ENCODE data around the gene BOC.

The BOC gene

DNA sequence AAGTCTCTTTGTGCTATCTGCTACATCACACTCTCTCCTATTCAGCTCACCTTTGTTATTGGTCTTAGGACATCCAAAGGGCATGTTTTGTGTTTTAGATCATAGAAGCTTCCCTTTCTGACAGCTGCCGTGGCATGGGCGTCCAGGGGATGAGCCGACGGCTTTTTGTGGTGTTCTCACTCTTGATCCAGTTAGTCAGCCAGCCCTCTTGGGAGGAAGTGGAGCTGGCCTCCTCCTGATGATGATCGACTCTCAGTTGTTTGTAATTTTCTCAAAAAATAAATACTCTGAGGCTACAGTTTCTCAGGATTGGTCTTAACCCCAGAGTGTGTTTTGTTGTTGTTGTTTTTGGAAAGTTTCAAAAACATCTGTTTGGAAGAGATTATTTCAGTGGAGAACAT is 34.4 kb downstream of the BOC start:
- DNase-seq (ENCODE audit: extremely low spot score, insufficient read length, low read depth): no peak
- no peak for FAIRE-seq

DNA sequence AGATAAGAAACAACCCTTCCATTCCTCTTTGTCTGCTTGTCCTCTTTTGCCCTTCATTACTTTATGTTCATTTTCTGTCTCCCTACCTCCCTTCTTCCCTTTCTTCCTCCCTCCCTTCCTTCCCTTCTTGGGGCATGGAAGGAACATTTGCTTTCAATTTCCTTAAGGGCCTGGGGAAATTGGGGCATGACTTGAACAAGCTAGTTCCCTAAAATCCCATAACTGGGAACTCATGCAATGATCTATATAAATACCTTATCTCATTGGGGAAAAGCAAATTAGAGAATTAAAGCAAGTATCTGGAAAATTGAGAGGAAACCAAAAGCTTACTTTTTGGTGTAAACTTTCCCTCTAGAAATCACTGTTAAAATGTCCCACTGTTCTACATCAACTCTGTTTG is 35.7 kb downstream of the BOC start:
- DNase-seq (ENCODE audit: extremely low spot score, insufficient read length, low read depth) (no peak), FAIRE-seq (no peak)

DNA sequence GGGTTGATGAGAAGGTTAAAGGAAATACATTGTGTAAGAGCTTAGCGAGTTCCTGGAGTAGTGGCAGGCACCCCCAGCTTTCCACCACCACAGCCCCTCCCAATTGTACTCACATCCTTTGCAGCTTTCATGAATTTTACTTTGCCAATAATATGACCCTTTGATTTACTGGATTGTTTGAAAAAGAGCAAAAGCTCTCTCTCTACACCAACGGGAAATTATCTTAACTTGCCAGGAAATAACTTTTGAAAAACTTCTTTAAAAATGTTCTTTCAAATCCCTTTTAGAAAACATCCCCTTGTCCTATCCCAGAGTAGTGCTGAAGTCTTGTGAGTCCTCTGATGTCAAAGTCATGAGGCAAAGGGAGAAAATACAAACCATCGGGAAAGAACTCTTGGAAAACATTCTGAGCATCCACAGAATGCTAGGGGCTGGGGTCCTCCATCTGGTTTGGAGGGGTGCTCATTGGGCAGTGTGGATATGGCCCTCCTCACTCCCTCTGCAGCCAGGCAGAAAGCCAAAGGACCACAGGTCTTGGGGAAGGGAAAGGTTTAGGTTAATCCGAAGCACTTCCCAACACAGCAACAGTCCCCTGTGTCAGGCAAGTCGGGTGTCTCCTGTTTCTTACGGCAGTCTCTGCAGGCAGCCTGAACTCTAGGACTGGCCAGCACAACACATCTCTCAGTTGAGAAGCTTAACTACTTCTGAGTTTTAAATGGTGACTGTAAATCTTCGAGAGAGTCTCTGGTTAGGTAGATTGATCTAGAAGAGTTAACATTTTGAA is 36.5 kb downstream of the BOC start:
- no peak for FAIRE-seq
- no peak for DNase-seq (ENCODE audit: extremely low spot score, insufficient read length, low read depth)

DNA sequence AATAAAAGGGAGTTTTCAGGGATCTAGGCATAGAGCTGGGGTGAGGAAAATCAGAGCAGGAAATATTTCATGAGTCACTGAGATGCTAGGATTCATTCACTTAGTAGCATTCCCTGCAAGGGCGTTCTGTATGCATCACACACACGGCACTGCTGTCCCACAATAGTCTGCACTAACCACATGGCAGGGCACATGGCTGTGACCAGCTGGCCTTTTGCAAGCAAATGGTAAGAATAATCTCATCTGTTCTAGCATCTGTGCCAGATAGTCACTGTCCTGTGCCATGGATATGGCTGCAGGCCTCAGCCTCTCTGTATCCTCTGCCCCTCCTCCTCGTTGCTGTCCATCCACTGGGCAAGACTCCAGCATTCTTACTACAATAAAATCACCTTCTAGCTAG is 37.8 kb downstream of the BOC start:
- FAIRE-seq (no peak), DNase-seq (ENCODE audit: extremely low spot score, insufficient read length, low read depth) (no peak)

DNA sequence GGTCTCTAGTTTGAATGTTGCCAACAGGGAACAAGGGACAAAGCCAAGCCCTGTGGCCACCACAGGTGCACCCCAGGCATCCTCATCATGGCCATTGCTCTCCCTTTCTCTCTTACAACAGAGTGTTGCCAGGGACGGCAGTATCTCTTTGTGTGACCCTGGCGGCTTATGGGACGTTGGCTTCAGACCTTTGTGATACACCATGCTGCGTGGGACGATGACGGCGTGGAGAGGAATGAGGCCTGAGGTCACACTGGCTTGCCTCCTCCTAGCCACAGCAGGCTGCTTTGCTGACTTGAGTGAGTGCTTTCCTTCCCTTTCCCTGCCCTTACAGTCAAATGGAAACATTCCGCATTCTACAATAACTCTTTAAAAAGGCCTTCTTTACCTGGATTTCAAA is 38.2 kb downstream of the BOC start:
- FAIRE-seq: no peak
- DNase-seq (ENCODE audit: extremely low spot score, insufficient read length, low read depth): no peak

DNA sequence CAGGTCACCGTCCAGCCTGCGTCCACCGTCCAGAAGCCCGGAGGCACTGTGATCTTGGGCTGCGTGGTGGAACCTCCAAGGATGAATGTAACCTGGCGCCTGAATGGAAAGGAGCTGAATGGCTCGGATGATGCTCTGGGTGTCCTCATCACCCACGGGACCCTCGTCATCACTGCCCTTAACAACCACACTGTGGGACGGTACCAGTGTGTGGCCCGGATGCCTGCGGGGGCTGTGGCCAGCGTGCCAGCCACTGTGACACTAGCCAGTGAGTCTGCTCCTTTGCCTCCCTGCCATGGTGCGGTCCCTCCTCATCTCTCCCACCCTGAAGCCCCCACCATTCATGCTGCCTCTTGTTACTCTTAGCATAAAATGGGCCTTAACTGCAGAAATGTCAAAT is 39.2 kb downstream of the BOC start:
- no peak for DNase-seq (ENCODE audit: extremely low spot score, insufficient read length, low read depth)
- FAIRE-seq: no peak

DNA sequence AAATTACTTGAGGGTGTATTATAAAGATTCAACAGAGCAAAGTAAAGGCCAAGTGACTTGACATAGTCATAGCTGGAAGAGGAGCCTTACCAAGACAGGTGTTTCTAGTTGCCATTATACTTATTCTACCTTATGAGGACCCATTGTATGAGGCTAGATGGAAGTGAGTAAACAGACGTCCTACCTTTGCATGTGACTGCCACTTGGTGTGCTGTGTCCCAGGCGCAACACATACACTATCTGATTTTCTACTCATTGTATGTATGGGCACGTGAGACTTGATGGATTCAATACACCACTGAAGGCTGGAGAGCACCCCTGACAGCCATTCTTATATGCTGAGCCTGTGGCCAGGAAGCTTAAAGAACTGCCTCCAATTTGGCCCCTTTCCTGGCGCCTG is 40.5 kb downstream of the BOC start:
- DNase-seq (ENCODE audit: extremely low spot score, insufficient read length, low read depth) (no peak), FAIRE-seq (no peak)

DNA sequence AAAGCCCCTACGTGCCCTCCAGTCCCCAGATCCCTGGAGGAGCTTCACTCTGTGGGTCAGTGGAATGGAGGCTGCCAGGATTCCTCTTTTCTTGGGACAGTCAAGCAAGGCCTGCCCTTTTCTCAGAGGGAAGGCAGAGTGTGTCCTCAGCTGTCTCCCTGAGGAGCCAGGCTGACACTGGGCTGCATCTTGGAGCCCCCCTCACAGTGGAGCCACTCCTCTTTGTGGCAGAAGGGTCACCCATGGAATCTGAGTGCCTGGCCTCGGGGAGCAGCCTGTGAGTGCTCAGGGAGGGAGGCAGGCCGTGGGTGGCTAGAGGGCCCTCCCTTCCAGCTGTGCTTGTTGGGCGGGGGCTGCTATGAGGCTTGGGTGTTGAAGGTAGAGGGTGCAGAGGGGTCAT is 41.2 kb downstream of the BOC start:
- FAIRE-seq: no peak

DNA sequence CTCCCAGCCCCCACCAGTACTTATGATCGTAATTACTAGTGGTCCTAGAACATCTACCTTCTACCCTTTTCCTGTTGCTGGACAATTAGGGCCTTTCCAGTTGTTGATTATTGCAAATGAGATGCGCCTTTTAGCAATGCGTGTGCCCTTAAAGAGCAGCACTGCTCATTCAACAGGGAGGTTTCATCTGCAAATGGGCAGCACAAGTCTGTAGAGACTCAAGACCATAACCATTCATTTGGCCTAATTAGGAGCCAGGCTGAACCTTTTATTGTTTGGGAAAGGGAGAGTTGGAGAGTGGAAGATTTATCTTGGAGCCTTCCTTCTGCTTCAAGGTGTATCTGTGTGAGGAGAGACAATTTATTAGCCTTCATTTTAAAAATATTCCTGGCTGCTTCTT is 42.3 kb downstream of the BOC start:
- FAIRE-seq (no peak), DNase-seq (ENCODE audit: extremely low spot score, insufficient read length, low read depth) (no peak)

More for the DNA sequence above, 41.2 kb downstream of the BOC start:
- no peak for DNase-seq (ENCODE audit: extremely low spot score, insufficient read length, low read depth)

DNA sequence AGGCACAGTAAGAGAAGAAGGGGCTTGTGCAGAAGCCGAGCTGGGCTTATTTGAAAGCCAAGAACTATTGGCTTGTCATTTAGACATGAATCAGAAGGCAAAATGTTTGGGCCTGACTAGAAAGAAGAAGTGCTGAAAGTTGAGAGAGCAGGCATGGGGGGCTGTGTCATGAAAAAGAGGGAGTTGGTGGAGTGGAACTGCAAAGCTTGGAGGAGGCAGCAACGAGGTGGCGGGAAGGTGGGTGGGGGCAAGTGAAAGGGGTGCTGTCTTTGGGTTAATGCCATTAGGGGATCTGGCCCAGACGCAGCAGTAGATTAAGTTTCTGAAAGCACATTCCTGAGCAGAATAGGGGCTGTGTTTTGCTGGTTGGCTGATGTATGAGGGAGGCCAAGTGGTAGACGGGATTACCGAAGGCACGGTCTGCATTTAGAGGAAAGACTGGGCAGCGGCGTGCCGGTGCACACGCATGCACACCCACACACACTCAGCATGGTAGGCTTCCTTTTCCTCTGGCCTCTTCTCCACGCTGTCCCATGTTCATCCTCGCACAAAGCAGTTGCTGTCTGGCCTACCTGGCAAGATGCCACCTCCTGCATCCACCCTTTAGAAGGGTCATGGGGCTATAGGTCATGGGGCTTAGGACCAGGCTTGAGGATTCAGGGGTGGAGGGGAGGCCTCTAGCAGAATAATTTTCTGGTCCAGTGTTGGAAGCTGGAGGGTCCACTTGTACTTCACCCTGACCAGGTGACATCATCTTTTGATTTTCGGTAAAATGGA is 43.0 kb downstream of the BOC start:
- DNase-seq (ENCODE audit: extremely low spot score, insufficient read length, low read depth) (no peak), FAIRE-seq (no peak)

DNA sequence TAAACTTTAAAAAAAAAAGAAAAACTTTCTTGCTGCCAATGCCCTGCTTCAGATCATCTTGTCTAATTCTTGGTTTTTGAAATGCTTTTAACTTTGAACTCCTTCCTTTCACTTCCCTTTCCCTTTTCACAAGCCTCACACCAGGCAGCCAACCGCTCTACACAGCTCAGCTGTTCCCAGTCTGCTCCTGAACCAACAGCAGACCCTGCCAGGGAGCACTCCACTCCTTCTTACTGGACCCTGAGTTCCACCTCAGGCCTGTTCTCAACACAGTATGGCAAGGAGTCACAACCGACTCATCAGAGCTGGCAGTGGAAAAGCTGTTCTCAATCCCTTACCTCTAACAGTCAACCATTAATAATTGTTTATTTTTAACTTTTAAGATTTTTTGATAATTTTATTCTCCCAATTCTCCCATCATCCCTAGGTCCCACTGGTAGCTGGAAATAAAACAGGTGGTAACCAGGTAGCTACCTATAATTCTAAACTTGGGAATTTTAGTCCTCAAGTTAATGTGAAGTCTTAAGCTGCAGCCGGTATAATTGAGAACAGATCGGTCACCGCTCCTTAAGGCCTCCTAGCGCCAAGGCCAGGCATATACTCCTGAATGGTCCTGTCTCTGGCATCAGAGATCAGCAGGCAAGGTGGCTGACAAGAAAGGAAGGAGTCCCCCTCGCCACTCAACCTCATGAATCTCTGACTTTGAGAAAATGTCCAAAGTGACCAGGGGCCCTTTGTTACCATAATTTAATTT is 43.9 kb downstream of the BOC start:
- FAIRE-seq: peak; percentile 42

DNA sequence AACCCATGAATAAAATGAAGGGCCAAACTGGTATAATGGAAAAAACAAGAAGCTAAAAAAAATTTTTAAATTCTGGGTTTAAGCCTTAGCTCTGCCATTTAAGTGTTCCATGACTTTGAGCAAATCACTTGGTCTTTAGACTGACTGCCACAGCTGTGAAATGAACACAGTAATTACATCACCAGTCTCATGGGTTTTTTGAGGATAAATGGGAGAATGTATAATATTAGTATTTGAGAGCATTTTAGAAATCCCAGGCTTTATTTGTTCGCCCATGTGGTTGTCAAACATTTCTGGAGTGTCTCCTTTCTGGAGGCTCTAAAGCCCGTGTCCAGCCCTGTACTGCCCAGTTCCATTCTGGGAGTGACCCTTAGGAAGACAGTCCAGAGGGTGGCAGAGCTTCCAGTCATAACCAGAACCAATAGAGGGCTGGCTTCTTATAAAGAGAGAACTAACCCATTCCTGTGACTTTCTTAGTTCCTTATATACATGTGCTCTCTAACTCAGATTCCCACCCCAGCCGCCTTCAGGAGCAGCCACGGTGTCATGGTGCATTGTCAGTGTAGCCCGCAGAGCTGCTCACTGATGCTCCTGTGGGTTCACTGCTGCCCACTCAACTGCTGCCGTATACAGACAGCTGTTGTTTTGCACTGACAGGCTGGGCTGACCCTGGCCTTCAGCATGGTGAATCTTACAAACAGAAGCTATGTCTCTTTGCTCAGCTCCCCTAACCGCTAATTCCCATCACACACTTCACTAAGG is 44.7 kb downstream of the BOC start:
- DNase-seq (ENCODE audit: extremely low spot score, insufficient read length, low read depth) (no peak), FAIRE-seq (no peak)

More for the DNA sequence above, 43.9 kb downstream of the BOC start:
- DNase-seq (ENCODE audit: extremely low spot score, insufficient read length, low read depth): no peak

DNA sequence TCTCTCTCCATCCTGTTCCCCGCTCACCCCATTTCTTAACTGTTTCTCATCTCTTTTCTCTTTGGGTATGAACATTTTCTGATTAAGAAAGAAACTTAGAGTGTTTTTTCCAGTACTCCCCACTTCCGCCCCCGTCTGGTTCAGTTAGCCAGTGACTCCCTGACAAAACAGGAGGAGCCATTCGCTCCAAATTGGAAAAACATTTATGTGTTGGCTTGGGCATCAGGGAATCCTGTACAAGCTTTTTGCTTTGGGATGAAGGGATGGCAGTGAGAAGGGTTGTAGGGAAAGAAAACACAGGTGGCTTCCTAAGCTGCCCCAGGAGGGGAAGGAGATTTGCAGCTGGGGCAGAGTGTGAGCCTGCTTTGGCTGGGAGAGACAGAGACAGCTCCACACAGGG is 47.0 kb downstream of the BOC start:
- DNase-seq (ENCODE audit: extremely low spot score, insufficient read length, low read depth) (no peak), FAIRE-seq (no peak)

DNA sequence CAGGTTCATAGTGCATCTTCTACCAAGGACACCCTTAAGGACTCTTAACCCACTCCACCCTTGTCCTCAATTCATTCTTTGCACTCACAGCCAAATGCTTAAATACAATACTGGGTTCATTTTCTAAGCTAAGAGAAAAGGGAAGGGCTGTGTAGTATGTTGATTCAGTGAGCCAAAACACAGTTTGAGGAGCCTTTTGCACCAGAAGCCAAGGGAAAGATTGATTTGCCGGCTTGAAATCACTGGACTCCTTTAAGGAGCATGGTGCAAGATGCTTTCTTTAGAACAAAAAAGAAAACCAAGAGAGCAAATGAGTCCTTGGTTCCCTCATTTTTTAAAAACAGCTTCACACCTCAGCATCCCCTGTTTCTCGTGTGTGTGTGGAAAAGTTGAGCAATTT is 47.8 kb downstream of the BOC start:
- FAIRE-seq: no peak
- no peak for DNase-seq (ENCODE audit: extremely low spot score, insufficient read length, low read depth)

DNA sequence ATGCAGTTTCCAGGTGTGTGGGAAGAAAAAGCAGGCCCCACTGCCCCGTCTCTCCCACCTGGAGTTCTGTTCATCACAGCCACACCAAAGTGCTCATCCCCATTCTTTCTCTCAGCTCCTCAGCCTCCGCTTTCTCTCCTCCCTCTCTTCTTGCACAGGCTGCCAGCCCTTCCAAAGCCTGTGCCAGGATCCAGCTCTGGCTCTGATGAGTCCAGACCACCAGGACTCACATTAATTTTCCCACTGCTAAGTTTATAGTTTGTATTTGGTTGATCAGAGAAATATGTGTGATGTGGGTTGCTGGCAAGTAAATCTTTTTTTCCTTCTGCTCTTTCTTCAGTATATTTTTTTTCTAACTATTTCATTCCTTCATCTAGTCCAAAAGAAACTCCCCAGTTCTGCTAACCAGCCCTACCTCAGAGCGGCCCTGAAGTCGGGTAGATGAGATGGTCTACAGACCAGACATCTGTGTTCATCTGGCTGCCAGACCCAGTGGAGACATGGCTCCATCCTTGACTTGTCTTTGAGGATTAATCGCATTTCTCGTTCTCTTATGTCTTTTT is 49.8 kb downstream of the BOC start:
- no peak for DNase-seq (ENCODE audit: extremely low spot score, insufficient read length, low read depth)
- FAIRE-seq: no peak

DNA sequence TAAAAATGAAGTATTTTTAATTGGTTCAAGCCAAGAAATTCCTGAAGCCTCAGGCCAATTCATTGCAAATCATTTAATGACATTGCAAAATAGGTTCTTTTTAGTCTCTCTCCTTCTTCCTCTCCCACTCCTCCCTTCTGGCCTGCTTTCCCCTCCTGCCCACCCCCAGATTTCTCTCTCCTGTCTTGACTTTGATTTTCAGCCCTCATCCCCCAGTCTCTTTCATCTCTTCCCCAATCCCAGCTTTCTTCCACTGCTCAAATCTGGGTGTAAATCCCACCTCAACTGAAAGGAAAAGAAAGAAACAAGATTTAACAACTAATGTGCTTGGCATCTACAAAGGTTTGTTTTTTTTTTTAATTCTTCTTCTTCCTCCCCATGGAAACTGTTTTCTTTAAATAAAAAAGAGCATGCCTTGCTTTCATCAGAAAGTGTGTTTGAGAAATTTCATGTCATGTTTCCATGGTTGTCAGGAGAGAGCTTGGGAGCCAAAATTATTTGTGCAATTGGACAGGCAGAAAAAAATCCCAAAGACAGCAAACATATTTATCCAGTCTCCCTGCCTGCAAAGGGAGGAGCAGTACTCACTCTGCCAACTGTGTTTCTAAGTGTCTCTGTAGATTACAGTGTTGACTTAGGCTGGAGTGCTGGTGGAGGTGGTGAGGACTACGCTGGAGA is 50.4 kb downstream of the BOC start:
- no peak for DNase-seq (ENCODE audit: extremely low spot score, insufficient read length, low read depth)
- FAIRE-seq: no peak

DNA sequence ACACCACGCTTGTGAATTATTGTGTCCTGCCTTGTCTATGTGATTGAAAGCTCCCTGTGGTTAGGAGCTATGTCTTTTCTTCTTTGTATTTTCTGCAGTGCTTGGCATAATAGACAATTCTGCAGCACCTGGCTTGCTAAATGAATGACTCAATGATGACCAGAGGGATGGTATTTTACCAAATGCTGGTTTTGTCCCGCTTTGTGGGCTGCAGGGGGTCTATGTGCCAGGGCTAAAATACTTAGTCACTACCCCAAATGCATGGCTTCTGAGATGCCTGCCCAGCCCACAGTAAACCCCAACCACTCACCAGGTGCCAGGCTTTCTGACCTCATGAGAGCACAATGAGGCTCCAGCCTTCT is 50.9 kb downstream of the BOC start:
- DNase-seq (ENCODE audit: extremely low spot score, insufficient read length, low read depth) (no peak), FAIRE-seq (no peak)

DNA sequence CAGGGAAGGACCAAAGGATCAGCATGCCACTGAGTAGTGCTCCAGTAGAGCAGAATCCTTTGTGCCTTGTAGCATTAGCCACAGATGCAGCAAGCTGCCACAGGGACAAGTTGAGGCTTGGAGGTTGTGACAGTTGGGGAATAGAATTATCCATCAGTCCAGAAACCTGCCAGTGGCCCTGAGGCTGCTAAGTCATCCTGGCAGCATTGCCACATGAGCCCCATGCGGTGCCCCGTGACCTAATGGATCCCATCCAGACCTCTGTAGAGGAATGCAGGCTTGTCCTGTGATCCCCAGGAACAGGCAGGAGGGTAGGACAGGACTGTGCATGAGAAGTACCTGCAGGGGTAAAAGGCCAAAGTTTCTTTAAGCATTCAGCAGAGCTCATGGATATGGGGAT is 51.7 kb downstream of the BOC start:
- DNase-seq (ENCODE audit: extremely low spot score, insufficient read length, low read depth): no peak
- no peak for FAIRE-seq

DNA sequence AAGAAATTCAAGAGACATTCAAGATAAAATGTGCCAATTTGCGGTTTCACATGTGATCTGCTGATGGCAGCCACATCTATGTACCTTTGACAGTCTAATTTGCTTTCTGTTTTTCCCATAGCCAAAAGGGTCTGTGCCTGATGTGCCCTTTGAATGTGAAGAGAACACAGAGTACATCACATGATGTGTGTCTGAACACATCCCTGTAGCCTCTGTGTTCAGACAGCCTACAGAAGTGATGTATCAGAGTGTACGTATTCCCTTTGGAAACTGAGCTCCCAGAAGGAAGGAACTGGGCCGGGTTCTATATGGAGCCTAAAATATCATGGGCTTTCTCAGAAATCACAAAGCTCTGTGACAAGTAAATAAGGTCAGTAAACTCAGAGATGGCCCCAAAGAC is 52.4 kb downstream of the BOC start:
- FAIRE-seq: no peak
- no peak for DNase-seq (ENCODE audit: extremely low spot score, insufficient read length, low read depth)
